Measurements from ENCODE around the gene VGLL4.

Gene VGLL4

GRCh38 chr3:11651900-11652299 is 8.2 kb upstream of the VGLL4 start:
- no peak overlapping the region for H2AFZ ChIP-seq (ENCODE audit: low read length)
- no peak overlapping the region for H3K4me3 ChIP-seq (ENCODE audit: low read length, poor library complexity, severe bottlenecking)
- H3K9me2 ChIP-seq (replicated peaks; ENCODE audit: low read depth, low read length), result no peaks in the 10 kb centered on the region
- TF ChIP-seq EZH2phosphoT487 (IDR thresholded peaks at IDR 0.05; ENCODE audit: borderline replicate concordance) (no peak), CTCF (conservative IDR thresholded peaks at IDR 0.05; ENCODE audit: low read length) (peak; percentile 62)
- H3K4me2 ChIP-seq (ENCODE audit: low read depth, low read length, poor library complexity, severe bottlenecking), result no peak overlapping the region
- H3K9me3 ChIP-seq (ENCODE audit: insufficient read depth, low read depth, low read length), result no peaks in the 10 kb centered on the region
- no peaks in the 10 kb centered on the region for H3K27me3 ChIP-seq (ENCODE audit: insufficient read depth, low read length, poor library complexity, severe bottlenecking)
- H4K20me1 ChIP-seq (ENCODE audit: insufficient read depth, low read length, poor library complexity, severe bottlenecking), result no peaks in the 10 kb centered on the region
- no peaks in the 10 kb centered on the region for H3K79me2 ChIP-seq (ENCODE audit: insufficient read depth, low read length)
- H3F3A ChIP-seq (ENCODE audit: low read depth), result no peaks in the 10 kb centered on the region
- H3K9ac ChIP-seq (ENCODE audit: low read depth, low read length, poor library complexity, severe bottlenecking), result no peak overlapping the region
- no peaks in the 10 kb centered on the region for H3K36me3 ChIP-seq (ENCODE audit: insufficient read depth, low read length)
- H3K4me1 ChIP-seq (ENCODE audit: insufficient read depth, low read length, poor library complexity, severe bottlenecking), result peaks cover 7% of the 10 kb centered on the region

- Histone ChIP-seq H3F3A (ENCODE audit: low read depth) (no peaks in the 10 kb centered on the region), H3K4me3 (ENCODE audit: low read length, poor library complexity, severe bottlenecking) (no peak overlapping the region), H3K36me3 (ENCODE audit: insufficient read depth, low read length) (no peaks in the 10 kb centered on the region), H3K9me2 (replicated peaks; ENCODE audit: low read depth, low read length) (no peaks in the 10 kb centered on the region), H3K4me1 (ENCODE audit: insufficient read depth, low read length, poor library complexity, severe bottlenecking) (peaks cover 7% of the 10 kb centered on the region), H3K9ac (ENCODE audit: low read depth, low read length, poor library complexity, severe bottlenecking) (no peak overlapping the region), H3K27me3 (ENCODE audit: insufficient read depth, low read length, poor library complexity, severe bottlenecking) (no peaks in the 10 kb centered on the region), H3K79me2 (ENCODE audit: insufficient read depth, low read length) (no peaks in the 10 kb centered on the region), H4K20me1 (ENCODE audit: insufficient read depth, low read length, poor library complexity, severe bottlenecking) (no peaks in the 10 kb centered on the region), H3K4me2 (ENCODE audit: low read depth, low read length, poor library complexity, severe bottlenecking) (no peak overlapping the region), H3K9me3 (ENCODE audit: insufficient read depth, low read depth, low read length) (no peaks in the 10 kb centered on the region), H2AFZ (ENCODE audit: low read length) (no peak overlapping the region)
- no peak for TF ChIP-seq CTCF (conservative IDR thresholded peaks at IDR 0.05; ENCODE audit: low read length)
- no peak for TF ChIP-seq EZH2phosphoT487 (IDR thresholded peaks at IDR 0.05; ENCODE audit: borderline replicate concordance)
Observed at GRCh38 chr3:11651477-11651876, 7.8 kb upstream of the VGLL4 start.

- H3K36me3 ChIP-seq (ENCODE audit: insufficient read depth, low read length), result no peaks in the 10 kb centered on the region
- no peaks in the 10 kb centered on the region for H3F3A ChIP-seq (ENCODE audit: low read depth)
- no peaks in the 10 kb centered on the region for H3K9me2 ChIP-seq (replicated peaks; ENCODE audit: low read depth, low read length)
- H4K20me1 ChIP-seq (ENCODE audit: insufficient read depth, low read length, poor library complexity, severe bottlenecking), result no peaks in the 10 kb centered on the region
- H3K4me1 ChIP-seq (ENCODE audit: insufficient read depth, low read length, poor library complexity, severe bottlenecking), result peaks cover 2% of the 10 kb centered on the region
- no peaks in the 10 kb centered on the region for H3K9me3 ChIP-seq (ENCODE audit: insufficient read depth, low read depth, low read length)
- H3K9ac ChIP-seq (ENCODE audit: low read depth, low read length, poor library complexity, severe bottlenecking), result no peak overlapping the region
- H3K4me2 ChIP-seq (ENCODE audit: low read depth, low read length, poor library complexity, severe bottlenecking), result no peak overlapping the region
- H3K27me3 ChIP-seq (ENCODE audit: insufficient read depth, low read length, poor library complexity, severe bottlenecking), result no peaks in the 10 kb centered on the region
- H3K4me3 ChIP-seq (ENCODE audit: low read length, poor library complexity, severe bottlenecking), result no peak overlapping the region
- no peaks in the 10 kb centered on the region for H3K79me2 ChIP-seq (ENCODE audit: insufficient read depth, low read length)
- no peak overlapping the region for H2AFZ ChIP-seq (ENCODE audit: low read length)
- no peak for TF ChIP-seq CTCF (conservative IDR thresholded peaks at IDR 0.05; ENCODE audit: low read length)
- no peak for TF ChIP-seq EZH2phosphoT487 (IDR thresholded peaks at IDR 0.05; ENCODE audit: borderline replicate concordance)
Observed at GRCh38 chr3:11650391-11650790, 6.7 kb upstream of the VGLL4 start.

Measured in Loucy (cell line).